HUES48 (cell line): Measurements from ENCODE around the gene LRRC38.
A peak's percentile ranks its signal among the peaks of the same experiment; 100 is the strongest.
"Not testable (repeated sequence)": the region's sequence is repeated elsewhere in the genome, so short reads cannot be mapped to it uniquely, and the experiment has no call there.

ENCODE experiments used
- H3K27ac ChIP-seq: one replicate; pipeline ENCODE4 v1.7.0; 2013; ENCODE audit warnings: low read depth, low read length, inconsistent platforms
- H3K27me3 ChIP-seq: 2 replicates; pipeline ENCODE4 v1.6.1; 2013; ENCODE audit warnings: mild to moderate bottlenecking, low read length; ENCODE audit not compliant: control insufficient read depth, insufficient read depth
- H3K36me3 ChIP-seq: 2 replicates; pipeline ENCODE4 v1.6.1; 2013; ENCODE audit warnings: low read length; ENCODE audit not compliant: control insufficient read depth, insufficient read depth
- H3K4me1 ChIP-seq: 2 replicates; pipeline ENCODE4 v1.6.1; 2013; ENCODE audit warnings: mild to moderate bottlenecking, low read length; ENCODE audit not compliant: control insufficient read depth, insufficient read depth
- H3K4me3 ChIP-seq: 2 replicates; pipeline ENCODE4 v1.5.1; 2013; ENCODE audit warnings: mild to moderate bottlenecking, low read depth, low read length
- H3K9ac ChIP-seq: 2 replicates; pipeline ENCODE4 v1.6.1; 2013; ENCODE audit warnings: mild to moderate bottlenecking, low read depth, low read length, moderate library complexity
- H3K9me3 ChIP-seq: 2 replicates; pipeline ENCODE4 v1.6.1; 2013; ENCODE audit warnings: low read length; ENCODE audit not compliant: control insufficient read depth, insufficient read depth

LRRC38 gene

DNA sequence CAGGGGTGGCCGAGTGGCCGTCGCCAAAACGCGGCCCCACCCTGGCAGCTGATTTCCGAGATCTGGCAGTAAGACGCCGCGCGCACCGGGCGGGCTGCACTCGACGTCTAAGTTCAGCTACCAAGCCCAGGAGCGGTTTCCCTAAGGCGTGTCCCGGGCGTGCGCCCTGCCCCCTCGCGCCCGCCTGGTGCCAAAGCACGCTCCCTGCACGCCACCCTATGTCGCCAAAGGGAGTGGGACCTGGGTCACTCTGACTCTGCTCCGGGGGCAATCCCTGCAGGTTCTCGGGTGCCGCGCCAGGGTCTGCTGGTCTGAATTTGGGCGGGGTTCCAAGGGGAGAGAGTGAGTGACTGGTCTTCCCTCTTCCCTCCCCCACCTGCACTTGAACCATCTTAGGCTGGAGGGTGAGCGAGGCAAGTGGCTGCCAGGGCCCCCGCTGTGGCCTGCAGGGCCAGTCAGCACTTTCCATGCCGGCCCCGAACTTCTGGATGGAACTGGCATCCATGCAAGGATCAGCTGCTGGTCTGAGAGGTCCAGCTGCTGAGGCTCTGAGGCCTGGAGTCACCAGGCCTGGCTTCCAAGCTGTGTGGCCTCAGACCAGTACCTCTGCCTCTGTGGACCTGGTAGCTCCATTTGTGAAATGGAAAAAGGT lies at the start of gene LRRC38:
Gene LRRC38, minus strand, starts transcription at position 109 of the 652 bp plus-strand sequence. CDS start 410 bp downstream, outside the sequence.
- H3K9ac ChIP-seq = no peak within 1 kb of the TSS
- peaks cover 13% of the 10 kb centered on the region for H3K4me1 ChIP-seq
- H3K9me3 ChIP-seq = no peaks in the 10 kb centered on the region
- peak within 1 kb of the TSS; percentile 51 for H3K4me3 ChIP-seq
- no peaks in the 10 kb centered on the region for H3K36me3 ChIP-seq
- H3K27me3 ChIP-seq = peaks cover 86% of the 10 kb centered on the region
- H3K27ac ChIP-seq = no peak within 1 kb of the TSS

GRCh38 chr1:13562981-13563380 lies 49.2 kb upstream of the LRRC38 start:
- H3K9me3 ChIP-seq, H3K4me1 ChIP-seq, H3K27ac ChIP-seq, H3K36me3 ChIP-seq, H3K4me3 ChIP-seq, H3K9ac ChIP-seq, H3K27me3 ChIP-seq: not testable (repeated sequence)

DNA sequence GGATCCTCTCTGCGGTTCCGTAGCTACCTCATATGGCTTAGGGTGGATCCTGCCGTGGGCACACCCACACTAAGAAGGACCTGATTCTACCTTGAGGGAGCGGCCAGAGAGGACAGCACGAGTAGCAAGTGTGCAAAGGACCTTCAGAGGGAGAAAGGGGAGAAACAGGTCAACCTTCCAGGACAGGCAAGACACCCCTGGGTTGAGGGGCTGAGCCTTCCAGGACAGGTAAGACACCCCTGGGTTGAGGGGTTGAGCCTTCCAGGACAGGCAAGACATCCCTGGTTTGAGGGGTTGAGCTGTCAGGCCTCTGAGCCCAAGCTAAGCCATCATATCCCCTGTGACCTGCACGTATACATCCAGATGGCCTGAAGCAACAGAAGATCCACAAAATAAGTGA lies 46.7 kb upstream of the LRRC38 start:
- Histone ChIP-seq H3K27ac (no peak overlapping the region), H3K4me1 (no peaks in the 10 kb centered on the region), H3K9me3 (no peaks in the 10 kb centered on the region), H3K36me3 (no peaks in the 10 kb centered on the region), H3K4me3 (no peak overlapping the region), H3K27me3 (peaks cover 4% of the 10 kb centered on the region; the same call in 1 of the 2 replicates), H3K9ac (no peak overlapping the region)

GRCh38 chr1:13556224-13556764 lies 42.5 kb upstream of the LRRC38 start:
- Histone ChIP-seq H3K9ac (no peak overlapping the region), H3K36me3 (no peaks in the 10 kb centered on the region), H3K27ac (no peak overlapping the region), H3K4me1 (no peaks in the 10 kb centered on the region), H3K4me3 (no peak overlapping the region), H3K27me3 (peaks cover 4% of the 10 kb centered on the region; the same call in 1 of the 2 replicates), H3K9me3 (no peaks in the 10 kb centered on the region)

DNA sequence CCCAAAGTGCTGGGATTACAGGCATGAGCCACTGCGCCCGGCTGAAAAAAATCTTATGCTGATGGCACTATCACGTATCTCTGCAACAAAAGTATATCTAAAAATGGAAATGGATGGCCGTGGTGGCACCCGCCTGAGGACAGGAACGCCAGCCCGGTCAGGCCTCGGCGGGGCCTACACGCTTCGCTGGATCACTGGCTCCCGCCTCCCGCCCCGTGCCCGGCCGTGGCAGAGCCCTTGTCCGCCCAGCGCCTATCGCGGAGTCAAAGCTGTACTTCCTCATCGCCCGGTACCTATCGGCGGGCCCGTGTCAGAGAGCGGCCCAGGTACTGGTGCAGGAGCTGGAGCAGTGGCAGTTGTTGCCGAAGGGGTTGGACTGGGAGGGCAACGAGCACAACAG lies 41.0 kb upstream of the LRRC38 start:
- Histone ChIP-seq H3K9me3 (no peaks in the 10 kb centered on the region), H3K27me3 (no peaks in the 10 kb centered on the region), H3K4me1 (no peaks in the 10 kb centered on the region), H3K36me3 (no peaks in the 10 kb centered on the region), H3K27ac (no peak overlapping the region), H3K9ac (no peak overlapping the region), H3K4me3 (no peak overlapping the region)

DNA sequence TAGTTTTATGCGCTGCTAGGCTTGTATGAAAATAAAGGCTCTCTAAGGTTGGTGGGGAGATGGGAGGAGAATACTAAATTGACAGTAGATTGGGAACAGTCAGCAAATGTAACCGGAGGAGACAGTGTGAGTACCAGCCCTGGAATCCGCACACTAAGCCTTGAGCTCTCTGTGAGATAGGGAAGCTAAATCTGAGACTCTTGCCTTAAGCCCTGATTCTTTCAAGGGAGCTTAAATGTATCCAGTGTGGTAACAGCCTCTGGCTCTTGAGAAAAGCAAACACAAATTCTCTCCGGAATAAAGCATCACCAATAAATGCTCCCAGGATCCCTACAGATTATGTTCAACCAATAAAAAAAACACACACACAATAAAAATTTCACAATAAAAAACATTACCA lies 36.9 kb upstream of the LRRC38 start:
- no peak overlapping the region for H3K9ac ChIP-seq
- H3K27me3 ChIP-seq = no peaks in the 10 kb centered on the region
- H3K4me3 ChIP-seq = no peak overlapping the region
- H3K36me3 ChIP-seq = no peaks in the 10 kb centered on the region
- no peak overlapping the region for H3K27ac ChIP-seq
- H3K4me1 ChIP-seq = no peaks in the 10 kb centered on the region
- no peaks in the 10 kb centered on the region for H3K9me3 ChIP-seq

DNA sequence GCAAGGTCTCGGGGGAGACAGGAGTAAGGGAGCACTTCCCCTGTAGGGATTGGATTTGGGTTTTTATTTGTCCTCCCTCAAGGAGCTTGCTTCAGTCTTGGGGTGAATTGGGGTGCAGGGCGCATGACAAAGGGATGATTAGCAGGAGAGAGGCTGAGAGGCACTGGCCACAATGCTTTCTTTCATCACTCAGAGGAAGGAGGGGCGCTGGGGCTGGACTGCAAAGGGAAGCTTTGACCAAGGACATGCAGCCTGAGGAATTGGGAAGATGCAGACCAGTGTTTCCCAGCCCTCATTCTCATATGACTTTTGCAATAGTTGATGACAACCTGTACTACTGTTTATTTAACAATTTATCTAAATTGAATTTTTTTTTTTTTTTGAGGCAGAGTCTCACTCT lies 35.7 kb upstream of the LRRC38 start:
- Histone ChIP-seq H3K4me1 (no peaks in the 10 kb centered on the region), H3K27me3 (no peaks in the 10 kb centered on the region), H3K9me3 (no peaks in the 10 kb centered on the region), H3K9ac (no peak overlapping the region), H3K36me3 (no peaks in the 10 kb centered on the region), H3K4me3 (no peak overlapping the region), H3K27ac (no peak overlapping the region)

GRCh38 chr1:13549021-13549420 lies 35.2 kb upstream of the LRRC38 start:
- H3K9ac ChIP-seq = no peak overlapping the region
- H3K27me3 ChIP-seq = no peaks in the 10 kb centered on the region
- H3K4me3 ChIP-seq = no peak overlapping the region
- H3K9me3 ChIP-seq = no peaks in the 10 kb centered on the region
- no peaks in the 10 kb centered on the region for H3K36me3 ChIP-seq
- H3K4me1 ChIP-seq = no peaks in the 10 kb centered on the region
- H3K27ac ChIP-seq = no peak overlapping the region

DNA sequence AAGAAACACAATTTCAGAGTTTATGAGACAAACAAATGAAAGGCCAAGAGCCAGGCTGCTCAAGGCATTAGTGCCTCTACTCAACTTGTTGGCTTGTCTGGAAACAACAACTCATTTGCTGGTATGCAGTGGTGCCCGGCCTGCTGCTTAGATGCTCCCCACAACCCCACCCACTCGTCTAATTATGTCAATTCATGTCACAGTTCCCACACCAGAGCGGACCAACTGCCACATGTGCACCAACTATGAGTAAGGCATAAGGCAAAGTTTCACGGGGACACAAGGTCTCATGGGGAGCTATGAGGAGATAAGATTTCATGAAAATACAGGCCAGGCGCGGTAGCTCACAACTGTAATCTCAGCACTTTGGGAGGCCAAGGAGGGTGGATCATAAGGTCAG lies 34.5 kb upstream of the LRRC38 start:
- H3K4me1 ChIP-seq = no peaks in the 10 kb centered on the region
- H3K27ac ChIP-seq = no peak overlapping the region
- no peak overlapping the region for H3K4me3 ChIP-seq
- H3K9me3 ChIP-seq = no peaks in the 10 kb centered on the region
- H3K27me3 ChIP-seq = no peaks in the 10 kb centered on the region
- no peaks in the 10 kb centered on the region for H3K36me3 ChIP-seq
- no peak overlapping the region for H3K9ac ChIP-seq

DNA sequence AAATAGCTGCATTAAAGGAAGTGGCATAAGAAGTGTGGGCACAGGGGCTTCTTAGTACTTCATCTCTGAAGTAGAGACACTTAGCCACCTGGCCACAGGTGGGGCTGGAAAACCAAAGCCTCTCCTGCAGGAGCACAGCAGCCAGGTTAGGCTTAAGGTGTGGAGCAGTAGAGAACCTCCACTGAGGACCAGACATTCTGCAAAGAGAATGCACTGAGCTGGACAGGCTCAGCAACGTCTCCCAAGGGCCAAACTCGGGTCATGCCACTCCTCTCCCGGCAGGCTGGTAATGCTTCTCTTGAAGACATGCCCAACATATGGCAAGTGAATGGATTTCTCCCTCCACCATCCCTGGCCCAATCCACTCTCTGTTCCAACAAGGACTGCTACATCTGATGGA lies 33.0 kb upstream of the LRRC38 start:
- H3K9me3 ChIP-seq = no peaks in the 10 kb centered on the region
- no peak overlapping the region for H3K27ac ChIP-seq
- H3K9ac ChIP-seq = no peak overlapping the region
- no peaks in the 10 kb centered on the region for H3K27me3 ChIP-seq
- no peaks in the 10 kb centered on the region for H3K4me1 ChIP-seq
- H3K4me3 ChIP-seq = no peak overlapping the region
- no peaks in the 10 kb centered on the region for H3K36me3 ChIP-seq

DNA sequence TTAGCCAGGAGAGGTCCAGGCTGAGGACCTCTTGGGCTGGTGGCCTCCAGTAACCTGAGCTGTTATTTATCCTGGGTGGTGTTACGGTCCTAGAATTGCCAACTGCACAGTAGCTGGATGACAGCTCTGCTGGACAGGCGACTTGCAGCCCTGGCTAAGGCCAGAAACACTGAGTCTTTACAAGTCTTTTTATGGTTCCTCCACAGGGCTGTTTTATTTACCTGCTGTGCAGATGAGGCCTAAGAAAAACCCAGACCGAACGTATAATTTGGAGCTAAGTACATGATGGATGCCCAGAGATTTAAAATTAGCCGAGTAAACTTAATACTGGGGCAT lies 30.4 kb upstream of the LRRC38 start:
- no peaks in the 10 kb centered on the region for H3K36me3 ChIP-seq
- no peaks in the 10 kb centered on the region for H3K27me3 ChIP-seq
- H3K4me1 ChIP-seq = no peaks in the 10 kb centered on the region
- no peak overlapping the region for H3K27ac ChIP-seq
- H3K9ac ChIP-seq = no peak overlapping the region
- no peaks in the 10 kb centered on the region for H3K9me3 ChIP-seq
- H3K4me3 ChIP-seq = no peak overlapping the region
